Renal cortex interstitium (tissue), 11 donors: ENCODE data around the gene FBN3. TPM values are rescaled to one million over a fixed set of nuclear protein-coding genes. Genes with fewer than 3 reads are reported as not detected.
A peak's percentile ranks its signal among the peaks of the same experiment; 100 is the strongest.

Source experiments
- DNase-seq, 11 donors: peaks; one replicate each; pipeline ENCODE4 v3.0.0-alpha.2; 2013; ENCODE audit warnings: low read depth in 9 of 11, low spot score in 4 of 11; ENCODE audit errors: extremely low read depth in 1 of 11
- polyA plus RNA-seq, 3 donors: library from polyadenylated mRNA; unstranded; fragments of 120-200 nt; gene quantifications; one replicate each; pipeline ENCODE4 v1.2.1, GENCODE V29; 2013; ENCODE audit not compliant: insufficient read length in 3 of 3

Gene FBN3
- polyA plus RNA-seq, 3 donors = 34.7 to 60.5 (median 44.1) TPM

- no peak for DNase-seq
These were observed 1.8 kb upstream of the FBN3 start for GRCh38 chr19:8150998-8151766.

GRCh38 chr19:8150178-8150865, 930 bp upstream of the FBN3 start:
- no peak for DNase-seq

GRCh38 chr19:8148410-8149260, 757 bp downstream of the FBN3 start:
- DNase-seq = peak in 9 of 11 donors; percentile 33 to 72 (median 55)

GRCh38 chr19:8148088-8148409, 1.3 kb downstream of the FBN3 start:
- no peak for DNase-seq

- DNase-seq = no peak
These were observed 1.8 kb downstream of the FBN3 start for GRCh38 chr19:8147582-8147978.

GRCh38 chr19:8146877-8147581, 2.4 kb downstream of the FBN3 start:
- no peak for DNase-seq

- DNase-seq = peak in 1 of 11 donors; percentile 44
These were observed 5.0 kb downstream of the FBN3 start for GRCh38 chr19:8144273-8144995.

- DNase-seq = no peak
These were observed 6.4 kb downstream of the FBN3 start for GRCh38 chr19:8143041-8143440.

GRCh38 chr19:8142513-8142900, 6.9 kb downstream of the FBN3 start:
- DNase-seq = no peak

GRCh38 chr19:8141726-8142512, 7.5 kb downstream of the FBN3 start:
- DNase-seq = no peak

- DNase-seq = no peak
These were observed 11.2 kb downstream of the FBN3 start for GRCh38 chr19:8138201-8138600.

GRCh38 chr19:8137425-8137824, 12.0 kb downstream of the FBN3 start:
- DNase-seq = no peak

GRCh38 chr19:8135946-8136618, 13.3 kb downstream of the FBN3 start:
- no peak for DNase-seq

- no peak for DNase-seq
These were observed 16.4 kb downstream of the FBN3 start for GRCh38 chr19:8132858-8133458.

GRCh38 chr19:8131517-8131916, 17.9 kb downstream of the FBN3 start:
- DNase-seq = no peak

- DNase-seq = no peak
These were observed 20.3 kb downstream of the FBN3 start for GRCh38 chr19:8129061-8129618.

- no peak for DNase-seq
These were observed 20.8 kb downstream of the FBN3 start for GRCh38 chr19:8128551-8128950.
